ENCODE data around the gene FNBP1L. TPM values are rescaled to one million over a fixed set of nuclear protein-coding genes. Genes with fewer than 3 reads are reported as not detected.

Gene FNBP1L
- total RNA-seq, 2 donors from 2014 or later, result 1.3 to 1.6 TPM

GRCh38 chr1:93599479-93599878 lies 151.6 kb downstream of the FNBP1L start:
- H3K36me3 Mint-ChIP-seq (ENCODE audit: insufficient read depth in 2 of 2), result no peaks in the 10 kb centered on the region
- ATAC-seq (replicated peaks in 1 of 2) (no peak), DNase-seq (no peak)
- H3K27ac Mint-ChIP-seq, result no peak overlapping the region
- no peak overlapping the region for H3K4me3 Mint-ChIP-seq
- H3K9me3 Mint-ChIP-seq, result no peaks in the 10 kb centered on the region
- peaks cover 37% of the 10 kb centered on the region for H3K27me3 Mint-ChIP-seq (ENCODE audit: low read depth)
- H3K4me1 Mint-ChIP-seq (ENCODE audit: low read depth), result no peaks in the 10 kb centered on the region

DNA sequence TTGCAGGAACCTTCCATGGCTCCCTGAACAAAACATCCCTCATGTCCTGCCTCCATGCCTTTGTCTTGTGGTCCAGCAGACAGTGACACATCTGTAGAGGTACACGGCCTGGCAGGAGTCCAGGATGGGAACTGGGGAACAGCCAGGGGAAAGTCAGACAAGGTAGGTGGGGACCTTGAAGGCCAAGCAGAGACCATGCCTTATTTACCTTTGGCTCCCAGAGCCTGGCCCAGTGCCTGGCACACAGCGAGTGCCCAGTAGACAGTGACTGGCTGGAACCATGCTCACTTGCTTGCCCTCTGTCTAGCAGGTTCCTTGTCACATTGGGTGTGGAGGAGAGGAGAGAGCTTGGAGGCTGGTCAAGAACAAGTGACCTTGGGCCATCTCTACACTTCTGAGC lies 152.7 kb downstream of the FNBP1L start:
- no peaks in the 10 kb centered on the region for H3K36me3 Mint-ChIP-seq (ENCODE audit: insufficient read depth in 2 of 2)

DNA sequence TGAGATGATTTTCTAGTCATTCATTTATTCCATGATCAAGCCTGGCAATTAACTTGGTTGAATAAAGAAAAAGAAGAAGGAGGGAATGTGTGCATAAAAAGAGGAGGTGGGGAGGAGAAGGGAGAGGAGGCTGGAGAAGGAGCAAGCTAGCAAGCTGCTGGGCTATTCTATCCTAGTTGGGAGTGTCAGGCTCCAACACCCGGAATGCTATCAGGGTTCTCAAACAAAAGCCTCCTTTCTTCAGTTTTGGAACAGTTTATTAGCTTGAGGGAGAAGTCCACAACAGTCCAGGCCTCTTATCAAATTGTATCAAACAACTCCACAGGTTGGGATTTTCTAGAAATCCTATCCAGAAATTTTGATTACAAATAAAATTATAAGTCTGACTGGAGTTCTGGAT lies 153.8 kb downstream of the FNBP1L start:
- no peak for DNase-seq
- H3K4me3 Mint-ChIP-seq, result no peak overlapping the region
- peaks cover 15% of the 10 kb centered on the region for H3K4me1 Mint-ChIP-seq (ENCODE audit: low read depth)
- ATAC-seq (replicated peaks in 1 of 2), result no peak
- H3K27ac Mint-ChIP-seq, result no peak overlapping the region
- no peaks in the 10 kb centered on the region for H3K36me3 Mint-ChIP-seq (ENCODE audit: insufficient read depth in 2 of 2)
- H3K9me3 Mint-ChIP-seq, result no peaks in the 10 kb centered on the region
- peaks cover 36% of the 10 kb centered on the region for H3K27me3 Mint-ChIP-seq (ENCODE audit: low read depth)

More for the DNA sequence above, 152.7 kb downstream of the FNBP1L start:
- peaks cover 5% of the 10 kb centered on the region for H3K4me1 Mint-ChIP-seq (ENCODE audit: low read depth)
- no peaks in the 10 kb centered on the region for H3K9me3 Mint-ChIP-seq
- peaks cover 36% of the 10 kb centered on the region for H3K27me3 Mint-ChIP-seq (ENCODE audit: low read depth)
- H3K27ac Mint-ChIP-seq, result no peak overlapping the region
- DNase-seq (no peak), ATAC-seq (replicated peaks in 1 of 2) (no peak)
- H3K4me3 Mint-ChIP-seq, result no peak overlapping the region

- Mint-ChIP-seq H3K4me3 (no peak overlapping the region), H3K9me3 (no peaks in the 10 kb centered on the region), H3K27ac (no peak overlapping the region), H3K4me1 (ENCODE audit: low read depth) (peaks cover 19% of the 10 kb centered on the region), H3K27me3 (ENCODE audit: low read depth) (peaks cover 39% of the 10 kb centered on the region), H3K36me3 (ENCODE audit: insufficient read depth in 2 of 2) (no peaks in the 10 kb centered on the region)
- DNase-seq, result no peak
- ATAC-seq (replicated peaks in 1 of 2), result no peak
Measured at GRCh38 chr1:93602101-93602500, 154.2 kb downstream of the FNBP1L start.

DNA sequence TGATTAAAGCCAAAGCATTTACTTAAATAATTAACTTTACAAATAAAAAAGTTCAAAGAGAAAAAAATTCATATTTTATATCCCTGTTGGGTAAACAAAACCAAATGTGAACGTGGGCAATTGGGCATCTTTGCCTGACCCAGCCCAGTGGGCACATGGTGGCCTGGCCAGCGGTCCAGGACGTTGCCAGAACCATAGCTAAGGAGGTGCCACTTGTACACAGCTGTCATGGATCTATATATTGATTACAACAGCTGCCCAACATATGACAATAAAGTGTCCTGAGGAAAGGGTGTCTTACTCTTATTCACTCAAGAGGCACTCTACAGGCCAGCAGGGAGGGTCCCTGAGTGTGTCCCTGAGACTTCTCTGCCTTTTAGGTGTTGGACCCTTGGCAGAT lies 155.2 kb downstream of the FNBP1L start:
- DNase-seq, result no peak
- H3K36me3 Mint-ChIP-seq (ENCODE audit: insufficient read depth in 2 of 2), result no peaks in the 10 kb centered on the region
- no peak overlapping the region for H3K27ac Mint-ChIP-seq
- H3K4me1 Mint-ChIP-seq (ENCODE audit: low read depth), result peaks cover 29% of the 10 kb centered on the region
- H3K27me3 Mint-ChIP-seq (ENCODE audit: low read depth), result peaks cover 35% of the 10 kb centered on the region
- no peak overlapping the region for H3K4me3 Mint-ChIP-seq
- ATAC-seq (replicated peaks in 1 of 2), result no peak
- no peaks in the 10 kb centered on the region for H3K9me3 Mint-ChIP-seq

DNA sequence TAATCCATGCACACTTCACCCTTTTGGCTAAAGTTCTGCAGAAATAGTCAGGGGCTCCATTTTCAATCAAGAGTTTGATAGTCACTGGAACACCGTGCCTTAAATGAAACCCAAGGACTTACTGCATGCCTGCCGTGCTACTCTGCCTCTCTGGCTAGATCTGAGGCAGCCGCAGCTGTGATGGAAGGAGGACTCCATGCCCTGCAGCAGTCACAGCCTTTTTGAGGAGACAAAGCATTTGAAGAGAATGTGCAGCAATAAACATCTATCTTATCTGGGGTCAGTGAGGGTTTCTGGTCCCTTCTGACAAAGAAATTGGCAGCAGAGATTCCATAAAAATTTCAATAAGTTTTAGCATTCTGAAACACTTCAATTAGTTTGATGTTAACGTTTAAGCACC lies 155.7 kb downstream of the FNBP1L start:
- Mint-ChIP-seq H3K27me3 (ENCODE audit: low read depth) (peaks cover 35% of the 10 kb centered on the region), H3K36me3 (ENCODE audit: insufficient read depth in 2 of 2) (no peaks in the 10 kb centered on the region), H3K9me3 (no peaks in the 10 kb centered on the region), H3K4me1 (ENCODE audit: low read depth) (peaks cover 34% of the 10 kb centered on the region), H3K27ac (no peak overlapping the region), H3K4me3 (no peak overlapping the region)
- no peak for ATAC-seq (replicated peaks in 1 of 2)
- DNase-seq, result no peak

Other genes starting within 250 kb of the FNBP1L start
- 10 to 100 TPM; 78.4 to 86.2 TPM for gene DR1, start 102.2 kb upstream of the FNBP1L start, total RNA-seq
- gene BCAR3, start 233.7 kb downstream of the FNBP1L start, total RNA-seq, result 1 to 10 TPM; 3.1 to 3.2 TPM

All from activated T-cell treated with anti-CD3 and anti-CD28 coated beads, Interleukin-2, amount 50 U/mL, for 72 hours (primary cell).